HFFc6 (cell line): ENCODE measurements around the gene NHLRC4. TPM values are rescaled to one million over a fixed set of nuclear protein-coding genes. Genes with fewer than 3 reads are reported as not detected.

Experiments used
- DNase-seq: peaks from one replicate; pipeline ENCODE4 v3.0.0-alpha.2; 2018
- H3K27ac Mint-ChIP-seq: 2 replicates; pipeline ENCODE4 v1.8.0; 2020; ENCODE audit warnings: mild to moderate bottlenecking, mixed read lengths
- H3K27me3 Mint-ChIP-seq: 2 replicates; pipeline ENCODE4 v1.8.0; 2021; ENCODE audit warnings: mild to moderate bottlenecking, moderate library complexity, mixed read lengths; ENCODE audit not compliant: insufficient read depth
- H3K36me3 Mint-ChIP-seq: 2 replicates; pipeline ENCODE4 v1.8.0; 2021; ENCODE audit warnings: low read depth, mixed read lengths
- H3K4me1 Mint-ChIP-seq: 2 replicates; pipeline ENCODE4 v1.8.0; 2020; ENCODE audit warnings: low read depth, mixed read lengths
- H3K4me3 Mint-ChIP-seq: 2 replicates; pipeline ENCODE4 v1.8.0; 2020; ENCODE audit warnings: mild to moderate bottlenecking, moderate library complexity, mixed read lengths
- H3K9me3 Mint-ChIP-seq: 2 replicates; pipeline ENCODE4 v1.8.0; 2020; ENCODE audit warnings: mild to moderate bottlenecking, mixed read lengths
- total RNA-seq, 6 experiments: library from RNA; stranded (reverse); fragmentation: NEBNext Ultra II Directional; extraction: Animal tissue kit (Norgen Biotek cat#: 25700); gene quantifications; 2 replicates in 1 of 6; 3 replicates in 5 of 6; pipeline ENCODE4 v1.2.3, GENCODE V29; 2021
- TF ChIP-seq, protein P1 (sequence below): fragments of 200-600 bp; sonication (generic); IDR thresholded peaks from 2 replicates; pipeline ENCODE4 v1.5.0; 2021; ENCODE audit warnings: antibody characterized with exemption, mild to moderate bottlenecking

The NHLRC4 gene
- total RNA-seq, 6 experiments from 2014 or later: 0.24 to 0.58 (median 0.28) TPM; not detected in 1

DNA sequence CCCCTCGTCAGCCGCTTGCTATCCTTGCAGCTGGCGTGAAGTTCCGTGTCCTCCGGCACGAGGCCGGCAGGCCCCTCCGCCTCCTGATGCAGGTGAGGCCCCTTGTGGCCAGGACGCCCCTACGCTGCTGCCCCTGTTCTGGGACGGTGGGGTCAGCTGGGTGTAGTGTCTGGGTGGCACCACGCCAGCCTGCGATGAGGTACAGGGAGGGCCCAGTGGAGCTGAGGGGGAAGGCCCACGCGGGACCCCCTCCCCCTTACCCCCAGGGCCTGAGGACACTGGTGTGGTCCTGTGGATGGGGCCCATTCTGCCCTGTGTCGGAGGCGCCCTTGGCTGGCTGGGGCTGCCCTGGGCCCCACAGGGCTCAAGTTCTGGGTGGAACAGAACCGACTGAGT is 15.4 kb downstream of the NHLRC4 start:
- Mint-ChIP-seq H3K27me3 (peaks cover 3% of the 10 kb centered on the region), H3K4me3 (no peak overlapping the region), H3K9me3 (no peaks in the 10 kb centered on the region), H3K4me1 (peaks cover 13% of the 10 kb centered on the region), H3K27ac (no peak overlapping the region), H3K36me3 (peaks cover under 1% of the 10 kb centered on the region; the same call in 1 of the 2 replicates)
- TF ChIP-seq, protein P1, sequence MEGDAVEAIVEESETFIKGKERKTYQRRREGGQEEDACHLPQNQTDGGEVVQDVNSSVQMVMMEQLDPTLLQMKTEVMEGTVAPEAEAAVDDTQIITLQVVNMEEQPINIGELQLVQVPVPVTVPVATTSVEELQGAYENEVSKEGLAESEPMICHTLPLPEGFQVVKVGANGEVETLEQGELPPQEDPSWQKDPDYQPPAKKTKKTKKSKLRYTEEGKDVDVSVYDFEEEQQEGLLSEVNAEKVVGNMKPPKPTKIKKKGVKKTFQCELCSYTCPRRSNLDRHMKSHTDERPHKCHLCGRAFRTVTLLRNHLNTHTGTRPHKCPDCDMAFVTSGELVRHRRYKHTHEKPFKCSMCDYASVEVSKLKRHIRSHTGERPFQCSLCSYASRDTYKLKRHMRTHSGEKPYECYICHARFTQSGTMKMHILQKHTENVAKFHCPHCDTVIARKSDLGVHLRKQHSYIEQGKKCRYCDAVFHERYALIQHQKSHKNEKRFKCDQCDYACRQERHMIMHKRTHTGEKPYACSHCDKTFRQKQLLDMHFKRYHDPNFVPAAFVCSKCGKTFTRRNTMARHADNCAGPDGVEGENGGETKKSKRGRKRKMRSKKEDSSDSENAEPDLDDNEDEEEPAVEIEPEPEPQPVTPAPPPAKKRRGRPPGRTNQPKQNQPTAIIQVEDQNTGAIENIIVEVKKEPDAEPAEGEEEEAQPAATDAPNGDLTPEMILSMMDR: no peak
- DNase-seq: no peak

GRCh38 chr16:582614-583331 is 16.0 kb downstream of the NHLRC4 start:
- no peak for DNase-seq
- Mint-ChIP-seq H3K27ac (no peak overlapping the region), H3K9me3 (no peaks in the 10 kb centered on the region), H3K36me3 (peaks cover 4% of the 10 kb centered on the region; the same call in 1 of the 2 replicates), H3K27me3 (peaks cover 4% of the 10 kb centered on the region), H3K4me1 (peaks cover 18% of the 10 kb centered on the region), H3K4me3 (no peak overlapping the region)
- TF ChIP-seq, protein P1: 0 out of 2 replicates have a peak, but pooled peaks have one; percentile 16

DNA sequence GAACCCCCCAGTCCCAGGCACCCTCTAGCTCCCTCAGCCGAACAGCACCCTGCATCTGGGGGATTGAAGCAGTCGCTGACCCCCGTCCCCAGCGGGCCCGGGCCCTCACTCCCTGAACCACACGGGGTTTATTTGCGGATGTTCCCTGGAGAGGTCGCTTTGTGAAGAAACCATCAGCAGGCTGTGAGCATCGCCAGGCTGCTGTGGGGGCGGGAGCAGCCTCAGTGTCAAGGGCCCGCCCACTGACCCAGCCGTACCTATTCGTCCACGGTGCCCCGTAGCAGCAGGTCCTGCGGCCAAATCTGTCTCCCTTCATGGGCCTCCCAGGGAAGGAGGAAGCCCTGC is 16.6 kb downstream of the NHLRC4 start:
- peaks cover 18% of the 10 kb centered on the region for H3K4me1 Mint-ChIP-seq
- no peak for DNase-seq
- H3K4me3 Mint-ChIP-seq: no peak overlapping the region
- H3K9me3 Mint-ChIP-seq: no peaks in the 10 kb centered on the region
- peaks cover 4% of the 10 kb centered on the region for H3K27me3 Mint-ChIP-seq
- no peak overlapping the region for H3K27ac Mint-ChIP-seq
- H3K36me3 Mint-ChIP-seq: peaks cover 4% of the 10 kb centered on the region; the same call in 1 of the 2 replicates
- TF ChIP-seq, protein P1: no peak

- TF ChIP-seq, protein P1: no peak
- Mint-ChIP-seq H3K36me3 (peaks cover 4% of the 10 kb centered on the region; the same call in 1 of the 2 replicates), H3K27ac (no peak overlapping the region), H3K27me3 (peaks cover 4% of the 10 kb centered on the region), H3K9me3 (no peaks in the 10 kb centered on the region), H3K4me1 (peaks cover 18% of the 10 kb centered on the region), H3K4me3 (no peak overlapping the region)
- DNase-seq: no peak
Measured at GRCh38 chr16:583815-584591, 17.2 kb downstream of the NHLRC4 start.

DNA sequence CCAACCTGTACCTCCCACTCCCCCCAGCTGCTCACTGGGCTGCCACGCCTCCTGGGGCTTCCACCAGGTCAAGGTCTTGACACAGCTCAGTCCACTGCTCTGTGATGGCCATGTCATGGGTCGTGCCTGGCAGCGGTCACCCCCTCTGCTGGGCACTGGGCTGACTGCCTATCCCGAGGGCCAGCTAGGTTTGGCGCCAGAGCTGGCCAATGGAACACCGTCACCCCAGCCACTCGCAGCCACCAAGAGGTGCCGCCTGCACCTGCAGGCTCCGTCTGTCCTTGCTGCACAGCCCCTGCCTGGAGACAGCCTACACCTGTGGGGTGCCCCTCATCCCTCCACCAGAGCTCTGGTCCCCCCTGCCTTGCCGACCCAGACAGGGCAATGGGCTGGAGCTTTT is 18.5 kb downstream of the NHLRC4 start:
- no peak for DNase-seq

More for the DNA sequence above, 18.5 kb downstream of the NHLRC4 start:
- no peak overlapping the region for H3K4me3 Mint-ChIP-seq
- TF ChIP-seq, protein P1: 0 out of 2 replicates have a peak, but pooled peaks have one; percentile 17
- no peak overlapping the region for H3K27ac Mint-ChIP-seq
- H3K36me3 Mint-ChIP-seq: peaks cover 4% of the 10 kb centered on the region; the same call in 1 of the 2 replicates
- H3K4me1 Mint-ChIP-seq: peaks cover 18% of the 10 kb centered on the region
- no peaks in the 10 kb centered on the region for H3K9me3 Mint-ChIP-seq
- H3K27me3 Mint-ChIP-seq: peaks cover 9% of the 10 kb centered on the region
